ENCODE data around the gene ADAMTSL5.

Gene ADAMTSL5

DNA sequence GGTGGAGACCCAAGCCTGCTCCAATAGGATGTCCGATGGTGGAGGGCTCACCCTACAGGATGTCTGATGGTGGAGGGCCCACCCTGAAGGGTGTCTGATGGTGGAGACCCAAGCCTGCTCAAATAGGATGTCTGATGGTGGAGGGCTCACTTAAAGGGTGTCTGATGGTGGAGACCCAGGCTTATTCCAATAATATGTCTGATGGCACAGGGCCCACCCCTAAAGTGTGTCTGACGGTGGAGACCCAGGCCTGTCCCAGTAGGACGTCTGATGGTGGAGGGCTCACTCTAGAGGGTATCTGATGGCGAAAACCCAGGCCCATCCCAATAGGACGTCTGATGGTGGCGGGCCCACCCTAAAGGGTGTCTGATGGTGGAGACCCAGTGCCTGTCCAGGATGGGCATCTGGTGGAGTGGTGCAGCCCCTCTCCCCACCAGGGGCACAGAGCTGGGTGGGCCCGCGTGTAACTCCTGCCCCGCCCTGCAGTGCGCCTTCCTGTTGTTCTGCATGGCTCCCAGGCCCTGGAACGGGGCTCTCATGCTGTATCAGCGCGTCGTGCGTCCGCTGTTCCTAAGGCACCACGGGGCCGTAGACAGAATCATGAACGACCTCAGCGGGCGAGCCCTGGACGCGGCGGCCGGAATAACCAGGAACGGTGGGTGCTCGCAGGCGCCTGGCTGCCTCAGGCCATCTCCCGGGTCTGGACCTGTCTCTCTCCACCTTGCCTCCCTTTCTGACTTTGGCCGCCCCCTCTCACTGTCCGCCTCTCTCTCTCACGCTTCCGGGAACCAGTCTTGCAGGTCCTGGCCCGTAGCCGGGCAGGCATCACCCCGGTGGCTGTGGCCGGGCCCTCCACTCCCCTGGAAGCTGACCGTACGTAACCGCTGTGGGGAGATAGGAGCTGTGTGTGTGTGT, 16.8 kb downstream of the ADAMTSL5 start:
- DNase-seq (ENCODE audit: low spot score), result no peak

DNA sequence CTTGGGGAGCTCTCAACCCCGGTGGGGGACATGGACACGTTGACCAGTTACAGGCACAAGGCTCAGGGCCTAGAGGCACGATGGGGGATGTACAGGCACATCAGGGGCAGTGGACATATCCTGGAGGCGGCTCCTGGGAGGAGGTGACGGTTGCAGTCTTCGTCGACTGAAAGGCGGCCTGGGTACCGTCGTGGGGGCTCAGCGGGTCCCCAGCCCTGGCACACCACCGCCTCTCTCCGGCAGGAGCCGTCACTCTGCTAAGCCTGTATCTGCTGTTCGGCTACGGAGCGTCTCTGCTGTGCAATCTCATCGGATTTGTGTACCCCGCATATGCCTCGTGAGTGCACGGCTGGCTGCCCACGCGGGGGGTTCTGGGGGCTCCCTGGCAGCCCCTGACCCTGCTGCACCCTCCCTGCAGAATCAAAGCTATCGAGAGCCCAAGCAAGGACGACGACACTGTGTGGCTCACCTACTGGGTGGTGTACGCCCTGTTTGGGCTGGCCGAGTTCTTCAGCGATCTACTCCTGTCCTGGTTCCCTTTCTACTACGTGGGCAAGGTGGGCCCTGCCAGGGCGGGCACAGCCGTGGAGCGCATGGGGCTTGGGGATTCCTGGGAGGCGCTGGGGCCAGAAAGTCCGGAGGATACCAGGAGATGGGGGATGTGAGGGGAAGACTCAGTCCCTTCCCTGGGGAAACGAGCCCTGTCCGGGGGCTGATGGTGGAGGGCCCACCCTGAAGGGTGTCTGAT, 17.6 kb downstream of the ADAMTSL5 start:
- no peak for DNase-seq (ENCODE audit: low spot score)

DNA sequence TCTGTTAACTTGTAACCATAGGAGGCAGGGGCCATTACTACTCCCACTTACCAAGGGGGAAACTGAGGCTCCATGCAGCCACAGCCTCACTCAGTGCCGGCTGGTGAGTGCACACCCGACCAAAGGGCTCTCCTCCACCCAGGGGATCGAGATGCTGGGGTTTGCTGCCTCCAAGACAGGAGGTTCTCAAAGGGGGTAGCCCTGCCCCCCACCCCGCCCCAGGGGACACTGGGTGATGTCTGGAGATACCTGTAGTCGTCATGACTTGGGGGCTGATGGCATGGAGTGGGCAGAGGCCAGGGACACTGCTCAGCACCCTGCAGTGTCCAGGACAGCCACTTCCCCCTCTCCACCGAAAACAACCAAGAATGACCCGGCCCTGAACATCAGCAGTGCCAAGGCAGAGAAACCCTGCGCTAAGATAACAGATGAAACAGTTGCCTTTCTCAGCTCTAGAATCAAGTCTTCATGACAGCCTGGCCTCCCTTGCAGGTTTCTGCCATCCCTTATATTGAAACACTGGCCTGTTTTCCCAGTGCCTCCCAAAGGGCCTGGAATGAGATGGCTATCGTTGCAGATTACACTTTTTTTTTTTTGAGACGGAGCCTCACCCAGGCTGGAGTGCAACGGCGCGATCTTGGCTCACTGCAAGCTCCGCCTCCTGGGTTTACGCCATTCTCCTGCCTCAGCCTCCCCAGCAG, 18.6 kb downstream of the ADAMTSL5 start:
- DNase-seq (ENCODE audit: low spot score), result no peak

DNA sequence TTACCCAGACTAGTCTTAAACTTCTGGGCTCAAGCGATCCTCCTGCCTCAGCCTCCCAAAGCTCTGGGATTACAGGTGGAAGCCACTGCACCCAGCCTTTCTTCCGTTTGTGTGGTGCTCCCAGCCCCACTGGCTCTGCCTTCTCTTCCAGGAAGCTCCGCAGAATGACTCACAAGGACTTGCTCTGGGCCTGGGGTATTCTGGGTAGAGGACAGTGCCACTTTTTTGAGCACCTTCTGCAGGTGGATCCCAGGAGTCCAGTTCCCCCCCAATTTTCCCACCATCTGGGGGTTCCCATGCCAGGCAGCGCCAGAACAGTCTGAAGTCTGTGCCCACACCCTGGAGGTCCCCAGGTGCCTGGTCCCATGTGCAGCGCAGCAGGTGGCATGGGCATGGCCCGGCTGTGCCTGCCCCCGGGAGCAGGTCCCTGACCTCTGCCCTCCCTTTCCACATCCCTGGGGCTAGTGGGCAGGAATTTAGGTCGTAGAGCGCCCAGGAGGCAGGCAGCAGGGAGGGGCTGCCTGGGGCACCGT, 20.3 kb downstream of the ADAMTSL5 start:
- DNase-seq (ENCODE audit: low spot score), result no peak

DNA sequence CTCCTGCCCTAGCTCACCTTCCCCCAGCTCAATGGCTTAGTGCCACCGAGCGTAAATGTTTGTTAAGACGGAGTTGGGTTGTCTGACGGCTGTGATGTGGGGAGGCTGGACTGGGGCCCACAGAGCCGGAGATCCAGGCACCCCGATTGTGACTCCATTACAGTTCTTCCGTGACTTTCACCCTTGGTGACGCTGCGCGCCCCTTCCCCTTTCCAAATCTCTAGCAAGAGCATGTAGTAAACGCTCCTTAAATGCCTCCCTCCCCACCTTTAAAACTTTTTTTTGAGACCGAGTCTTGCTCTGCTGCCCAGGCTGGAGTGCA, 21.0 kb downstream of the ADAMTSL5 start:
- no peak for DNase-seq (ENCODE audit: low spot score)

DNA sequence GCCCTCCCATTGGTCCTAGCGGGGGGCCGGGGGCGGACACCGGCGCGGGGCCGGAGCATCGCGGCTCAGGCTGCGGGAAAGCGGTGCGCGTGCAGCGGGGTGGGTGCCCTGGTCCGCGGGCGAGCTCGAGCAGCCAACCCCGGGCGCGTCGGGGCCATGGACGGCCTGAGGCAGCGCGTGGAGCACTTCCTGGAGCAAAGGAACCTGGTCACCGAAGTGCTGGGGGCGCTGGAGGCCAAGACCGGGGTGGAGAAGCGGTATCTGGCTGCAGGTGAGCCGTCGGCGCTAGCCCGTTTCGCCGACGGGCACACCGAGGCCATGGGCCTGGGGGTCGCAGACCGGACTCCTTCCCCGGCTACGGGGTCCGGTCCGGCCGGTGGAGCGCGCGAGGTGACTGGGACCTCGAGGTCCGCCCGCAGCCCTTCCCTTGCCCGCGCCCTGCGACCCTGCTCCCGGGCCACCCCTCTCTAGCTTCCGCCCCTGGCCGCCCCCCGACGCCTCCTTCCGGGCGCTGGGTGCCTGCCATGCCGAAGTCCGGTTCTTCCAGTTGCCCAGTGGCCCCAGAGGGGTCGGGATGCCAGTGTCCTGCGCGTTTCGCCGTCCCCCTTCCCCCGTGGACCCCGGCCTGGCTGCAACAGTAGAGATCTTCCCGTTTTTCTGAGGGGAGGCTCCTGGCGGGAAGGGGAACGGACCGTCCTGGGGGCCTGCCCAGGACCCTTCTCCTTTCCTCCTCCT, 21.5 kb downstream of the ADAMTSL5 start, which contains the start of gene REEP6:
REEP6 (plus strand) TSS at position 68 of the 735 bp plus-strand sequence; CDS start at position 157, 89 bp downstream.
- DNase-seq (ENCODE audit: low spot score), result no peak

DNA sequence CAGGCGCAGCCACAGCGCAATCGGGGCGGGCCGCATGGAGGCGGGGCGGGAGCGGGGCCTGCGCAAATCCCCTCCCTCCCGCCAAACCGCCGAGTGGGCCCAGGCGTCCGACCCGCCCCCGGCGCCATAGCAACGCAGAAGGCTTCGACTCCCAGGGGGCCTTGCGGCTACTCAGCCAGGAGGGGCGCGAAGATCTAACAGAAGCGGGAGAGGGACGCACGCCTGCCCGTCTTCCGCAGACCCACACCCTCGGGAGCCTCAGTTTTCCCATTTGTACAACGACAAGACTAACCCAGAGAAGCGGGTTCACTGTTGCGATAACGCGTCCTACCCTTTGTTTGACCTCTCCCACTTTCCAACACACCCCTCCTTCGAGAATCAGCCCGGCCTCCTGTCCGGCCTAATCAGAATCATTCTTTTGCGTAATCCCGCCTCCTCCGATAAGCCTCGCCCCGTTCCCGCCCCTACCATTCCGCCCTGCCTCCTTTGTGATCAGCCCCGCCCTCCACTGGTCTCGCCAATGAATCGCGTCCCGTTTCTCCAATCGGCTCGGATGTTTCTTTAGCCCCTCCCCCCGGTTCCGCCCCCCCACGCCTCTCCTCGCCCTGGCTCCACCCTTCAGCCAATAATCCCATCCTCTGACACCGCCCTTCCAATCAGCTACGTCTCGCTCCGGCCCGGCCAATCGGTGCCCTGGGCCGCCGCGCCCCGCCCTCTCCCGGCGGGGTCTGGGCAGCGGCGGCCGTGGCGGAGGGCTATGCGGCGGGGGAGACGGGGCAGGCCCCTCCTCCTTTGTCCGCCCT, 22.3 kb downstream of the ADAMTSL5 start, which contains the start of gene PCSK4:
PCSK4 (minus strand) TSS at position 40 of the 803 bp plus-strand sequence; CDS start at position 36, 4 bp downstream.
- peak; percentile 96 for DNase-seq (ENCODE audit: low spot score)

DNA sequence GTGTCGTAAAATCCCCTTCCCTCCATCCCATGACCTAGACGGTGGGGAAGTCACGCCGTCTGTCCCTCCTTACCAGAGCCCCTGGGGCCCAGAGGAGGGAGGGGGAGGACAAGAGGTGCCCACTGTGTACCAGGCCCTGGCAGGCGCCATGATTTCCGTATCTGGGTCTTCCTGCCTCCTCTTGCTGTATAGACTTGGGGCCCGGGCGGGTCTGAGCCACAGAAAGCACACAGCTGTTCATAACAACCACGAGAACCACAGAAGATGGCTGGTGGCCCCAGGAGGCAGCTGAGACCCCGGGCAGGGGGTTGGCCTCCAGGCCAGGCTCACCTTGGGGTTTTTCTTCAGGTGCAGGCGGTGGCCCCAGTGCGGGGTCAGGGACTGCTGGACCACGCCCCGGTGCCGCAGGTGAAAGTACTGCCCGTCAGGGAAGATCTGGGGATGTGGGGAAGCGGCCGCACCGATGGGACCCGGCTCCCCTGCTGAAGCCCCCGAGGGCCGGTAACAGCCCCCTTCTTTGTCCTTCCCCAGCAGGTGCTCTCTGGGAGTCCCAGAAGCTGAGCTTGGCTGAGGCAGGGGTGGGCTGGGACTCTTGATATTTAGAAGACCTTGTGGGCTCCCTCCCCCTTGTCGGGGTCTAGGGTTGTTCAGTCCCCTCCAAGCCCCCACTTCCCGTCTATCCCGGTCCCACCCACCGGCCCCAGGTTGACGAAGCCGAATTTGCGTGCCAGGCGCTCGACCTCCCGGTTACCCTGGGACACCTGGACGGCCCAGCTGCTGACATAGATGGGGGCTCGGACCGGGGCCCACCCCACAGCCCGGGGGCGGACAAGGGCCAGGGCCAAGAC, 23.1 kb downstream of the ADAMTSL5 start:
- DNase-seq (ENCODE audit: low spot score), result peak; percentile 28

DNA sequence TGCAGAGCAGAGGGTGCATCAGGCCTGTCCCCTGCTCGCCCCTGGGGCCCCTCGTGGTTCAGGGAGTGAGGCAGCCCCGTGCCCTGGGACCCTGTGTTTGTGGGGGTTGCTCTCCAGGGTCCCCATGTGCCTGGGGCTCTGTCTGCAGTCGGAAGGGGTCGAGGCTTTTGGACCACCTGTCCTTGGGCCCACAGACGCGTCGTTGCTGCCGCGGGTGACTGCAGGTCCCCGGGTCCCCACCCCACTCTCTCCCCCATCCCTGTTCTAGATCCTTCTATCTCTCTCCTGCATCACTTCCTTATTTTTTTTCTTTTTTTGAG, 24.6 kb downstream of the ADAMTSL5 start:
- no peak for DNase-seq (ENCODE audit: low spot score)

DNA sequence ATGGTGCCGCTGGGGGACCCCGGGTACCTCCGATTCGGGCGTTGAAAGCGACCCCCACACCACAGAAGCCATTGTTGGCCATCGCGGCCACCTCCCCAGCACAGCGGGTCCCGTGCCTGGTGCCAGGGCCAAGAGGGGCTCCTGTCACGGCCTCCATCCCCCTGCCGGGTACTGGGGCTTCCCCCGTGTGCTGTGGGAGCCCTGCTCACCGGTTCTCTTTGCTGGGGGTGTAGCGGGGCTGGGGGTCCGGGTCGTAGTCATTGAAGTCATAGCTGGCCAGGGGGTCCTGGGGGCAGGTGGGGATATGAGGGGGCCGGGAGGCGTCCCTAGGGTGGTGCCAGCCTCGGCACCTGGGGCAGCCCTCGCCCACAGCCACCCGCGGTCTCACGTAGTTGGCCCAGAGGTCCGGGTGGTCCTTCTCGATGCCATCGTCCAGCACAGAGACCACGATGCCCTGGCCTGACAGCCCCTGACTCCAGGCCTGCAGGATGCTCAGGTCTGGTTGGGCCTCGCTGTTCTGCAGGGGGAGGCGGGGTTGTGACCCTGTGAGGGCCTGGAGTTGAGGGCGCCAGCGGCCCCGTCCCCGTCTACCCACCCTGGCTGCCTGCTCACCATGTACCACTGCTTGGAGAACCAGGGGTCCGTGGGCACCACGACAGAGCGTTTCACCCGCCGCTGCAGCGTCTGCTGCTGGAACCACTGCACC, 25.1 kb downstream of the ADAMTSL5 start:
- DNase-seq (ENCODE audit: low spot score), result no peak

DNA sequence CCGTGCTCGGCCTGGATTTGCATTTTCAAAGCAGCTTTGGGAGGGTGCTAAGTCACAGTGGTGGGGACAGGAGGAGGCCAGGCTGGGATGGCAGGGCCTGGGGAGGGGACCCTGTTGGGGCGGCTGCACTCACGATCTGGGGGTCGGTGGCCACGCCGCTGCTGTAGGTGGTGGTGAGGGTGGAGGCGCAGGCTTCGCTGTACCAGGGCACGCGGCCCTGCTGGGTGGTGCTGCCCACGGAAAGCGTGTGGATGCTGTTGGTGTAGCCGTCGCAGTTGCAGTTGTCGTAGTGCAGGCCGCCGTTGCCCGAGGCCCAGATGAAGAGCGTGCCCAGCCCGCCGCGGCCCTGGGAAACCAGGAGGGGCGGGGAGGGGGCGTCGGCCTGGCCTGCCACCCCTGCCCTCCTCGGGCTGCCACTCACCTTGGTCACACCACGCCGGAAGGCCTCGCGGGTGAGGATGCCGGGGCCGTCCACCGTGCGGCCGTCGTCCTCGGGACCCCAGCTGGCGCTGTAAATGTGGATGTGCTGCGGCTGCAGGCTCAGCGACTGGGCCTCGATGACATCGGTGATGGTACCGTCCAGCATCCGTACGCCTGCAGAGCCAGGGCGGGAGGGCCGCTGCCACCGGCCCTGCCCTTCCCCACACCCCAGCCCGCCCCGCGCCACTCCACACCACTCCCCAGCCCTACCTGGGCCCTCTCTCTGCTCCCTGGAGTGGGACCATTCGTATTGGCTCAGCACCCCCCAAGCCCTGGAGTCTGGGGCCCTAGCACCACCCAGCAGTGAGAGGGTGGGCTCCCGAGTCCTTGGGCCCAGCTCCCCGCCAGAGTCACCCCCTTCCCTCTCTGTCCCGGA, 25.9 kb downstream of the ADAMTSL5 start:
- DNase-seq (ENCODE audit: low spot score), result no peak

DNA sequence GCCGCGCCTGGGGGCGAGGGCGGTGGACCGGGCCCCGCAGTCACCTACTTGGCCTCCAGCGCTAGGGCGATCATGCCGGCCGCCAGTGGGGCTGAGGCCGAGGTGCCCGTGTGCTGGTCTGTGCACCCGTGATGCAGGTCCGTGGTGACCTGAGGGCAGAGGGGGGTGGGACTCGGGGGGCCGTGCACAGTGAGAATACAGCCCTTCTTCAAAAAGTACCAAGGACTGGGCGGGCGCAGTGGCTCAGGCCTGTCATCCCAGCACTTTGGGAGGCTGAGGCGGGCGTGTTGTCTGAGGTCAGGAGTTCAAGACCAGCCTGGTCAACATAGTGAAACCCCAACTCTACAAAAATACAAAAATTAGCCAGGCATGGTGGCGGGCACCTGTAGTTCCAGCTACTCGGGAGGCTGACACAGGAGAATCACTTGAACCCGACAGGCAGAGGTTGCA, 28.8 kb downstream of the ADAMTSL5 start:
- no peak for DNase-seq (ENCODE audit: low spot score)

DNA sequence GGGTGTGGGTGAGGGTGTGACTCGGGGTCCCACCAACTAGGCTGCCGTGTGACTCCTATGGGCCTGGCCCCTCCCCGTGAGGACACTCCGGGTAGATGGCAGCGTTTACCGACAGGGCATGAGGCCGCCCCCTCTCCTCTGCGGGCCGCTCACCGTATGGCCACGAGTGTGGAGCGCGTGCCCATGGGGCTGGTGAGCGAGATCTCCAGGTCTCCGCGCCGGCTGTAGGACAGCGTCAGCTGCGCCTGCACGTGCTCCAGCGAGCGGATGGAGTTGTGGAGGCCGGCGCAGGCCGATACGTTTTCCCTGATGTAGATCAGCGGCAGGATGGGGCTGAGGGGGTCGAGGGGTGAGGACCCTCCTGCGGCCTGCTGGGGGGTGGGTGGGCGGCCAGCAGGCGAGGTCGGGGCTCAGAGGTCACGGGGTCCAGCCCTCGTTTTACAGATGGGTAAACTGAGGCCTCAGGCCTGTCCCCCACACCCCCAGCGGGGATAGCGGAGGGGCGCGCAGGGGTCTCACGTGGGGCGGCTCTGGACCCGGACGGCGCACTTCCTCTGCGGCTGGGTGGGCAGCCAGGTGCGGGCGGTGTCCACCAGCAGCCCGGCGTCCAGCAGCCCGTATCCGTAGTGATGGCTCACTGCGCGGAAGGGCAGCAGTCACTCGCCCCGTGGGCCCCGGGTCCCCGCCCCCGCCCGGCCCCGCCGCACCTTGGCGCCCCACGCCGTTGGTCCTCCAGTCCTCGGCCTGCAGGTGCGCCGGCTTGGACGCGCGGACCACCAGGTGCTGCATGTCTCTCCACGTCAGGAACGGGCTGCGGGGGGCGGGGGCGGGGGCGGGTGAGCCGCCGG, 29.5 kb downstream of the ADAMTSL5 start:
- DNase-seq (ENCODE audit: low spot score), result no peak

DNA sequence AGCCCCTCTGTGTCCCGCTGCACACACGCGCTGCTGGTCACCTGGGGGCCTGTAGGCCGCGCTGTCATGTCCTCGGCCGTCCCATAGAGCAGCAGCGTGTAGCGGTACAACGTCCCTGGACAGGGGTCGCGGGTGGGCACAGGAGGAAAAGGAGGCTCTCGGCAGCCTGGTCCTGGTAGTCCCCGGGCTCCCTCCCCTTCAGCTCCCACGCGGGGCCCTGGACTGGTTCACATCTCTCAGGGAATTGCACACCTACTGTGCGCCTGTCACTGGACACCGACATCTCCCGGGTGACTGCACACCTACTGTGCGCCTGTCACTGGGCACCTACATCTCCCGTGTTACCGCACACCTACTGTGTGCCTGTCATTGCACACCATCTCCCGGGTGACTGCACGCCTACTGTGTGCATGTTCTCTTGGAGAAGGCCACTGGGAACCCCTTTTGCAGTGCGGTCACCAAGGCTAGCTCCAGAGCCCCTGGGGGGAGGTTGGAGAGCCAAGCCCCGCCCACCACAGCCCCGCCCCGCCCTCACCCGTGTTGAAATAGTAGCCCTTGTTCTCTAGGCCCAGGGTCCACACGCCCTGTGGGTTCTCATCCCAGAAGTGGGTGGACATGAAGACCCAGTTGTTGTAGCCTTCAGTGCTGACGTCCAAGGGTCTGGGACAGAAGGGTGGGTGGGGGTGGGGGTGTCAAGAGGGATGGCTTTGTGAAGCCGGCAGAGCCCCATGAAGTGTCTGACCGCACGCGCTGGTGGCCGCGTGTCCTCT, 30.3 kb downstream of the ADAMTSL5 start:
- no peak for DNase-seq (ENCODE audit: low spot score)

DNA sequence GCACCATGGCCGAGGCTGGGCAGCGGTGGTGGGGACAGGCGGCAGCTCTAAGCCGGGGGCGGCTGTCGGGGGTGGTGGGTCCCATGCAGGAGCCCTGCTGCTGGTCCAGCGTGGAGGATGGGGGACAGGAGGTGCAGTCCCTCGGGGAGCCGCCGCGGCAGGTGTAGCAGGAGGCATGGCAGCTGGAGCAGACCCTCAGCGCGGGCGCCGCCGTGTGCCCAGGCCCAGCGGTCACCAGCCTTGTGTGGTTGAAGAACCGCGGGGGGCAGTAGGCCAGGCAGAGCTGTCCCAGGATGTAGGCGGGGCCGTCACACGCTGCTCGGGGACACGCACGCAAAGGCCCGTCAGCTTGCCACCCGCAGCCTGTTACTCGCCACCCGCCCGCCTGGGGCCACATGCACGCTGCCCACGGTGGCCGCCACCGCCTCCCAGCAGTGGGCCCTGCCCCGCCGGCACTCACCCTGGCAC, 30.9 kb downstream of the ADAMTSL5 start:
- DNase-seq (ENCODE audit: low spot score), result no peak

DNA sequence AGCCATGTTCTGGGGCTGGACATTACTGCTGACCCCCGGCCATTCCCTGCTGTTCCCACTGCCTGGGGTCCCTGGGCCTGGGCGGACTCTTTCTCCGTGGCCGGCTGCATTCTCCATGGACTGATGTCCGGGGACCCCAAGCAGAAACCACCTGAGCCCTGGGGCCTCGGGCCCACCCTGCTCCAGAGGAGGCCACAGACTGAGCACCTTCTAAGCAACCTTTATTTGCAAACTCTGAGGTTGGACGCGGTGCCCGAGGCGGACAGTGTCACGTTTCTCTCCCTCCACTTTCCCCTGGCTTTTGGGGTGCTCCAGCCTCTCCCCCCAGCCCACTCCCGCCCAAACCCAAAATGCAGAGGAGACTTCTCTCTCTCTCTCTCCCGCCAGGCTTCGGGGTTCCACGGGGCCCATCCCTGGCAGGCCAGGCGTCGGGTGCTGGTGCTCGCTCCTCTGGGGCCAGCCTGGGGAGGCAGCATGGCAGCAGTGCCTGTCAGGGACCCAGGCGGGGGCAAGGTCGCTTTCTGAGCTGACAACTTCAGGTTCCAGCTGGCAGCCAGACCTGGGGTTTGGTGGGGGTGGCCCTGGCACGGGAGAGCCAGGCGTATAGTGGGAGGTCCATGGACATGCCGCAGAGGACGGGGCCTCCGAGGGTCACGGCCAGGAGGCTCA, 31.5 kb downstream of the ADAMTSL5 start:
- no peak for DNase-seq (ENCODE audit: low spot score)

Data from germinal center (tissue), 1 donor.